ENCODE measurements around the gene PLPP3.

Gene PLPP3

GRCh38 chr1:56535362-56535761 lies 44.0 kb downstream of the PLPP3 start:
- TF ChIP-seq CTCF (IDR thresholded peaks at IDR 0.05; ENCODE audit: extremely low read depth, insufficient read depth, missing control alignments), result no peak
- DNase-seq (ENCODE audit: low spot score), result no peak
- in situ Hi-C loops (cut with MboI; ENCODE audit: low pct_unique_long_range_greater_than_20kb, low sequenced_read_pairs, unreplicated experiment), result no loop called here

DNA sequence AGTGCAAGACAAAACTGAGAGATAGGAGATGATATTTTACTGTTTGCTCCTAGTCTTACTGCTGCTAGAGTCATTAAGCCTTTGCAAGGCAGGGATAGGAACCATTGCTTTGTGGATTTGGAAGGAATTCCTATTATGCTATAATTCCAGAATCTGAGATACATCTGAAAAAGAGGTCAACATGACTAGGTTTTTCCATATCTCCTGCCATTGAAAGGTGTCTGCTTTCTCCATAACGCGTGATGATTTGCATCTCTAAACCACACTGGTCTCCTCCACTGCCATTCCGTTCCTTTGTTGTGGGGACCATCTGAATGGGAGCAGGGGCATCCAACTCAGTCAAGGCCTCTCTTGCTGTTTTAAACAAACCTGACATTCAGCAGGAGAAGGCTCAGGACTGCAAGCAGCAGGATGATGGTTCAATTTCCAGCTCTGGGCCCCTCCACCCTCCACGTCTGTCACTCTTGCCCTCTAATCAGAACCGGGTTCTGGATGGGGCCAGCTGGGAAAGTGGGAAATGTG lies 45.2 kb downstream of the PLPP3 start:
- in situ Hi-C loops (cut with MboI; ENCODE audit: low pct_unique_long_range_greater_than_20kb, low sequenced_read_pairs, unreplicated experiment), result no loop called here
- no peak for TF ChIP-seq CTCF (IDR thresholded peaks at IDR 0.05; ENCODE audit: extremely low read depth, insufficient read depth, missing control alignments)
- no peak for DNase-seq (ENCODE audit: low spot score)

DNA sequence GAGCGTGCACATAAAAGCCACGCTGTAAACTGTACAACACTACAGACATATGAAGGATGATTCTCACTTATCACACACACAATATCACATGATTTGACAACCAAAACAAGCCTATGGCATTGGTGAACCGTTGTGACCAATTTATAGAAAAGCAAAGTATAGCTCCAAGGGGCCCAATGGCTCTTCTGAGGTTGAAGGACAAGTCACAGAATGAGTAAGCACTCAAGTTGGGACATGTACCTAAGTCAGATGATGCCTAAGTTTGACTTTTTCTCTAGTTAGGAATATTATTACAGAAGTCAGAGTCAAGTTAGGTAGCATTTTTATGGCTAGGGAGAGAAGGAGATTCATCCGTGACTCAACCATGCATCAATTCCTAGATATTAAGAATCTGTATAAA lies 45.7 kb downstream of the PLPP3 start:
- no peak for TF ChIP-seq CTCF (IDR thresholded peaks at IDR 0.05; ENCODE audit: extremely low read depth, insufficient read depth, missing control alignments)
- no peak for DNase-seq (ENCODE audit: low spot score)
- in situ Hi-C loops (cut with MboI; ENCODE audit: low pct_unique_long_range_greater_than_20kb, low sequenced_read_pairs, unreplicated experiment), result no loop called here

- no peak for TF ChIP-seq CTCF (IDR thresholded peaks at IDR 0.05; ENCODE audit: extremely low read depth, insufficient read depth, missing control alignments)
- in situ Hi-C loops (cut with MboI; ENCODE audit: low pct_unique_long_range_greater_than_20kb, low sequenced_read_pairs, unreplicated experiment), result no loop called here
These were observed 46.2 kb downstream of the PLPP3 start for GRCh38 chr1:56533197-56533596.

GRCh38 chr1:56532350-56532683 lies 47.0 kb downstream of the PLPP3 start:
- in situ Hi-C loops (cut with MboI; ENCODE audit: low pct_unique_long_range_greater_than_20kb, low sequenced_read_pairs, unreplicated experiment), result no loop called here
- TF ChIP-seq CTCF (IDR thresholded peaks at IDR 0.05; ENCODE audit: extremely low read depth, insufficient read depth, missing control alignments), result no peak
- no peak for DNase-seq (ENCODE audit: low spot score)

More at GRCh38 chr1:56533197-56533596, 46.2 kb downstream of the PLPP3 start:
- no peak for DNase-seq (ENCODE audit: low spot score)

DNA sequence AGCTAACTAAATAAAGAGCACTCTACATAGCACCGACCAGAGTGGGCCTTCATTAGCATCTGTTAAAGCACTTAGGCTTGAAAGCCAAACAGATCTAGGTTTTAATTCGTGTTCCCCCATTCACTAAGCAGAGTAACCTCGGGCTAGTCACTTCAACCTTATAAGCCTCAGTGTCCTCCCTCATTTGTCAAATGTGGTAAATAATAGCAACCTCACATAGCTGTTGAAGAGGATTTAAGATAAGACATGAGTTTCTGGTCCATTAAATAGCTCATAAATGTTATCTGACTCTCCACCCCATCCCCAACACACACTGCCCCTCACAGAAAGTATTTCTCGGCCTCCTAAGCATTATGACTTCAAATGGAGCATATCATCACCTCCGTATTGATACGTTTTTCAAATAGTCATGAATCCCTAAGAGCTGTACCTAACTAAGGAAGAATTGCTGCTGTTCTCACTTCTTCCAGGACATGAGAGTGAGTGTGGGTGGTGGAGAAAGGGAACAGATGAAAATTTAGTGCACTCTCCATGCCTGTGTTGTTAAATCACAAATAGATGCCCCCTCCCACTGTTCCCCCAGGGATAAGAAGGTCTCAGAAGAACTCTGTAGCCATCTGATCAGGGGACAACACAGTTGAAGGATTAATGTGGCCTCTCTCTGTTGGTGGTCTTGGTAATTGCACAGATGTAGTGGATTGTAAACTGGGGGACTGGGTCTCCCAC lies 47.6 kb downstream of the PLPP3 start:
- DNase-seq (ENCODE audit: low spot score), result no peak

More for the DNA sequence above, 47.6 kb downstream of the PLPP3 start:
- in situ Hi-C loops (cut with MboI; ENCODE audit: low pct_unique_long_range_greater_than_20kb, low sequenced_read_pairs, unreplicated experiment), result no loop called here
- no peak for TF ChIP-seq CTCF (IDR thresholded peaks at IDR 0.05; ENCODE audit: extremely low read depth, insufficient read depth, missing control alignments)

All from GM13977 (cell line).